Fibroblast of gingiva (primary cell): ENCODE measurements around the gene ZNF689.
"Not testable (repeated sequence)": the region's sequence is repeated elsewhere in the genome, so short reads cannot be mapped to it uniquely, and the experiment has no call there.

Experiments
- DNase-seq: peaks from one replicate; pipeline ENCODE4 v3.0.0-alpha.2; 2011; ENCODE audit warnings: low read depth

Gene ZNF689

DNA sequence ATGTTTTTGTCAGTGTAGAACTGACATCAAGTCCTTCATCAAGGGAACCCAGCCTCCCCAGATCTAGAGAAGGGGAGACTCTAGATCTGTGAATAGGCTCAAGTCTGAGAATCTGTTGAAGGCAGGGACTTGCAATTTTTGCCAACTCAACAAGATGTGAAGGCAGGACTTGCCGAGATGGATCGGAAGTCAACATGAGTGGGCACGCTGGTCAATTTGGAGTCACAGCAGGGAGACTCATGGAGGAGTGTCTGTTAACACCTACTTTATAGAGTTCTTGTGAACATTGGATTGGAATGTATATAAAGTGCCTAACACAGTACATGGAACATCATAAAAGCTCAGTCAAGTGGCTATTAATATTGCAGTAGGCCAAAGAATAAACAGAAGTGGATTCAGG, 10.0 kb downstream of the ZNF689 start:
- DNase-seq = no peak

GRCh38 chr16:30592871-30593270, 17.3 kb downstream of the ZNF689 start:
- DNase-seq = no peak

DNA sequence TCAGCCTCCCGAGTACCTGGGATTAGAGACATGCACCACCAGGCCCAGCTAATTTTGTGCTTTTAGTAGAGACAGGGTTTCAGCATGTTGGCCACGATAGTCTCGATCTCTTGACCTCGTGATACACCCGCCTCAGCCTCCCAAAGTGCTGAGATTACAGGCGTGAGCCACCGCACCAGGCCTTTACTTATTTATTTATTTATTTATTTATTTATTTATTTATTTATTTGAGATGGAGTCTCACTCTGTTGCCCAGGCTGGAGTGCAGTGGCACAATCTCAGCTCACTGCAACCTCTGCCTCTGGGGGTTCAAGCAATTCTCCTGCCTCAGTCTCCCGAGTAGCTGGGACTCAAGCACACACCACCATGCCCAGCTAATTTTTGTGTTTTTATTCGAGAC, 19.3 kb downstream of the ZNF689 start:
- not testable (repeated sequence) for DNase-seq

GRCh38 chr16:30589582-30589981, 20.6 kb downstream of the ZNF689 start:
- DNase-seq = not testable (repeated sequence)

DNA sequence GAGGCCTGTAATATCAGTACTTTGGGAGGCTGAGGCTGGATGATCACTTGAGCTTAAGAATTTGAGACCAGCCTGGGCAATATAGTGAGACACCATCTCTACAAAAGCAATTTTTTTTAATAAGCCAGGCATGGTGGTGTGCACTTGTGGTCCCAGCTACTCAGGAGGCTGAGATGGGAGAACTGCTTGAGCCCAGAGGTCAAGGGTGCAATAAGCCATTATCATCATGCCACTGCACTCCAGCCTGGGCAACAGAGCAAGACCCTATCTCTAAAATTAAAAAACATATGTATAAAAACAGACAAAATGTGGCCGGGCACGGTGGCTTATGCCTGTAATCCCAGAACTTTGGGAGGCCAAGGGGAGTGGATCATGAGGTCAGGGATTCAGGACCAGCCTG, 21.5 kb downstream of the ZNF689 start:
- DNase-seq = no peak

DNA sequence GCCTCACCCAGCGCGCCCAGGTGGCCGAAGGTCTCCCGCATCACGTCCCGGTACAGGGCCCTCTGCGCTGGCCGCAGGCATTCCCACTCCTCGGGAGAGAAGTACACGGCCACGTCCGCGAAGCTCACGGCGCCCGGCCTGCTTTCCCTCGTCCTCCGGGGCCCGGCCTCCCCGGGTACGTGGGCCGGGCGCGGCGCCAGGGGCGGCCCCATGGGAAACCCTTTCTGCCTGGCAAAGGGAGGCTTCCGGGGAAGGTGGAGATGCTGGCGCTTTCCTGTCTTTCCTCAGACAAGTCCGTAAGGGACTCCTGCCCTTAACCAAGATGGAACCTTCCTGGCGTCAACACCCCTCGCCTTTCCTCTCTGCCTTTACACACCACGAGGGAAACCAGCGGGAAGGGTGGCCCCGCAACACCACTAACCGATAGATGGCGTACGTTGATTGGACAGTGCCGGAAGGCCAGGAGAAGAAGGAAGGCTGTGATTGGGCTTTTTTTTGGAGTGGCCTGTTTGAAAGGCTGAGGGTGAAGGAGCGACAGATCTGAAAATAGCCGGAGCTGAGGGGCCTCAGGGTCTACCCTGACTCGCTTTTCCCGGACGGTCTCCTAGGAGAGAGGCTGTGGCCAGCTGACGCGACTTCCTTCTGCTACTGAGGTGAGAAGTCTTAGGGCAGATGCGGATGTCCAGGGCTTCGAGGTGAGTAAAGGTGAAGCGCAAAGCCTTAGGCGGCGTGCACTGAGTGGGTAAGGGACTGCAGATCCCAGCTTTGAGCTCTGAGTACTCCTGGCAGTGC, 24.6 kb downstream of the ZNF689 start, which contains the start of gene ZNF785:
Gene ZNF785, minus strand, starts transcription at position 298 of the 792 bp plus-strand sequence. Its CDS starts 86 bp downstream, at position 212.
- peak; percentile 99 for DNase-seq

- DNase-seq = no peak
Measured at GRCh38 chr16:30585022-30585399, 25.2 kb downstream of the ZNF689 start.

DNA sequence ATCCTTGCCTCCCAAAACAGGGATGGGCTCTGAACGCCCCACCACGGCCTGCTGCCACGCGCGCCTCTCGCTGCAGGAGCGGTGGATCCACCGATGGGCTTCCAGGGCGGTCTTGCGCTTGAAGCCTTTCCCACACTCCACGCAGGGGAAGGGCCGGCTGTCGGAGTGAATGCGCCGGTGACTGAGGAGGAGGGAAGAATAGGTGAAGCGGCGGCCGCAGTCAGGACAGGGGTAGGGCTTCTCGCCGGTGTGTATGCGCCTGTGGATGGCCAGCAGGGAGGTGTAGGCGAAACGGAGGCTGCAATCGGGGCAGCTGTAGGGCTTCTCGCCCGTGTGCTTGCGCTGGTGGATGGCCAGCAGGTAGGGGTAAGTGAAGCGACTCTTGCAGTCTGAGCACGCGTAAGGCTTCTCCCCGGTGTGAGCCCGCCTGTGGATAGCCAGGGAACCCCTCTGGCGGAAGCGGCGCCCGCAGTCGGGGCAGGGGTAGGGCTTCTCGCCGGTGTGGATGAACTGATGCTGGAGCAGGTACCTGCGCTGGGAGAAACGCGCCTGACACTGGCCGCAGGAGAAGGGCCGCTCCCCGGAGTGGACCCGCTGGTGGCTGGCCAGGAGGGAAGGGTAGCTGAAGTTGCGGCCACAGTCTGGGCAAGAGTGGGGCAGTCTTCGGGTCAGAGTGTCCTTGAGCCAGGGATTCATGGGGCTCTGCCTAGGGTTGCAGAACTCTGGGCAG, 27.4 kb downstream of the ZNF689 start:
- DNase-seq = no peak

- no peak for DNase-seq
Measured at GRCh38 chr16:30581457-30581856, 28.7 kb downstream of the ZNF689 start.

- DNase-seq = no peak
Measured at GRCh38 chr16:30574678-30575077, 35.5 kb downstream of the ZNF689 start.

GRCh38 chr16:30571445-30572322, 38.5 kb downstream of the ZNF689 start, which contains the start of gene ZNF688:
Gene ZNF688, minus strand, starts transcription at chr16:30571714. Its CDS starts 85 bp downstream, at chr16:30571629.
- peak; percentile 98 for DNase-seq

DNA sequence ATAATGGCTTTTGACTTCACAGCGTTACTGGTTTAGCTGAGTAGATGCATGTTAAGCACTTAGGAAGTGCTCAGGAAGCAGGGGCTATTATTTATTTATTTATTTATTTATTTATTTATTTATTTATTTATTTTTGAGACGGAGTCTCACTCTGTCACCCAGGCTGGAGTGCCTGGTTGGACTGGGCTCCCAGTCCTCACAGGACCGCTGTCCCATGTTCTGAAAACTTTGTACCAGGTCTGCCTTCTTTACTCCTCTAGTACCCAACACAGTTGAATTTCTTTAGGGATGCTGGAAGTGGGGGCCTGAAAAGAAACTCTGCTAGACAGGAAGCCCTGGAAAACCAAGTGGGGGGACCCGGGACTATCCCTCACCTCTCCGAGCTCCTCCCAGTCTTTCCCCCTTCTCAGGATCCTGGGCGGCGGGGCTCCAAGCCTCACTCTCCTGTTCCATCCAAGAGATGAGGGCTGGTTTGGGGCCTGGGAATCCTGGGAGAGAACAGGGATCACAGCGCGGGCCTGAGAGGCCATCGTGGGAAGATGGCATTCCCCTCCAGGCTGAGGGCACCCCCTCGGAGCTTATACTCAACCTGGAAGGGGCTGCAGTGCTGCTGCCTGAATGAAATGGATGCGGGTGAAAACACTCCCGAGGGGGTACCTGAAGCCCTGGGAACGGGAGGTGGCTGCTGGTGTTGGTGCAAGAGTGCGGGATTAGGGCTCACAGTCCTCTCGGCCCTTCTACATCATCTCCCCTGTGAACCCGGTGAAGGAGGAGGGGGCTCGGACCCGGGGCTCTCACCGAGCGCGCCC, 39.3 kb downstream of the ZNF689 start:
- DNase-seq = peak; percentile 6

DNA sequence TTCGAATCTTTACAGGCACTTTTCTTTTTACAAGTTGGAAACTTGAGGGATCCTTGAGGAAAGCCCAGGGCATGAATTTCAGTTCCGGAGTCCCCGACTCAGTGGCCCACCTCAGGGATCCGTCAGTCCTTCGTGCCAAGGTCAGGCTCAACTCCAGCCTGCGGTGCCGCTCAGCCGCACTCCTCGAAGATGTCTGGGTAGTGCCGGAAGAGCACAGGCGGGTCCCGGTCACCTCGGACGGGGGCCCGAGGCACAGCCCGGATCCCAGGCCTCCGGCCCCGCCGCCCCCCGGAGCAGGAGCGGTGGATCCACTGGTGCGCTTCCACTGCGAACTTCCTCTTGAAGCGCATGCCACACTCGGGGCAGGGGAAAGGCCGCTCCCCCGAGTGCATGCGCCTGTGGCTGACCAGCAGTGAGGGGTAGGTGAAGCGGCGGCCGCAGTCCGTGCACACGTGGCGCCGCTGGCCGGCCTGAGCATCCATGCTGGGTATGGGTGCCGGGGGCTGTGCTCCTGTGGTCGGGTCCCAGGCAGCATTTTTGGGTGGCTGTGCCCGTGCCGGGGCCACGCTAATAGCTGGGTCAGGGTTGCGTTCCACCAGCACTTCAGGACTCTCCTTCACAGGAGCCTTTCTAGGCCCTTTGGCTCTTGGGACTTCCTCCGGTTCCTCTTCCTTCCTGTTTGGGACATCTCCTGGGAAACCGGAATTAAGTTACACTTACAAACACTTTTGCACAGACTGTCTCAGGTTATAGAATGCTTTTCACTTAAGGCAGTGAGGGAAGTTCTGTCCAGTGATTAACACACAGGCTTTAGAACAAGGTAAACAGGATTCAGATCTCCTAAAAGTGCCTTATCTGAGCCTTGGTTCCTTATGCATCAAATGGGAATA, 40.2 kb downstream of the ZNF689 start:
- no peak for DNase-seq

DNA sequence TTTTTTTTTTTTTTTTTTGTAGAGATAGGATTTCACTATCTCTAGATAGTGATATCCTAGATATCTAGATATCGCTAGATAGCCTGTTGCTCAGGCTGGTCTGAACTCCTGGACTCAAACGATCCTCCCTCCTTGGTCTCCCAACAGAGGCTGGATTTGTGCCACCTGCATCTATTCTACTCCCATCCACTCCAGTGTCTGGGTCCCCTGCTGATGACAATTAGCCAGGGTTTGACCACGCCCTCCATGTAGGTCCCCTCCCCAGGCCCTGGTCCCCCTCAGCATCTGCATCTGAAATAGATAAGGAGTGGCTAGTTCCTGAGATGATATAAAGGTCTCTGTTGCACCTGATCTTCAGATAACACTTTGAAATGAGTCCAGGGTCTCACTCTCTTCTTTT, 40.9 kb downstream of the ZNF689 start:
- no peak for DNase-seq

- DNase-seq = peak; percentile 82
Measured at GRCh38 chr16:30567991-30568638, 42.1 kb downstream of the ZNF689 start.

DNA sequence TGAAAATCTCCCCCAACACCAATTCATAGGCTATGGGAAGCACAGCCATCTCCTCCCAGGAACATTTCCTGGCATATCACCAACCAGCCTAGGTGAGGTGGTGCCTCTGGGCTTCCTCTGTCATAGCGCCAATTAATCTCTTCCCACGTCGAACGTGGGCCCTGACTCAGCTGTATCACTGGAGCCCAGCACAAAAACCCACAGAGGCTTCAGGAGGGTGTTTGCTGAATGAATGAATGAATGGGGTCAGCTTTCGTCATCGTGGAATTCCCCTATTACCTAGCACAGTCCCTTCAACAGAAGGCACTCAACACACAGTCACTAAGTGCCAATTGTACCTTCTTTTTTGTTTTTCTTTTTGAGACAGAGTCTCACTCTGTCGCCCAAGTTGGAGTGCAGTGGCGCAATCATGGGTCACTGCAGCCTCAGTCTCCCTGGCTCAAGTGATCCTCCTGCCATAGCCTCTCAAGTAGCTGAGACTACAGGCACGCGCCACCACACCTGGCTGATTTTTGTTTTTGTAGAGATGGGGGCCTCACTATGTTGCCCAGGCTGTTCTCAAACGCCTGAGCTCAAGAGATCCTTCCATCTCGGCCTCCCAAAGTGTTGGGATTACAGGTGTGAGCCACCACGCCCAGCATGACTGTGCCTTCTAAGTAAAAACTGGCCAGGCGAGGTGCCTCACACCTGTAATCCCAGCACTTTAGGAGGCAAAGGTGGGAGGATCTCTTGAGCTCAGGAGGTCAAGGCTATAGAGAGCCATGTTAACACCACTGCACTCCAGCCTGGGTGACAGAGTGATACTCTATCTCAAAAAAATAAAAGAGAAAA, 42.8 kb downstream of the ZNF689 start:
- DNase-seq = no peak

- DNase-seq = no peak
Measured at GRCh38 chr16:30566531-30566930, 43.7 kb downstream of the ZNF689 start.

GRCh38 chr16:30565984-30566383, 44.2 kb downstream of the ZNF689 start:
- DNase-seq = no peak

DNA sequence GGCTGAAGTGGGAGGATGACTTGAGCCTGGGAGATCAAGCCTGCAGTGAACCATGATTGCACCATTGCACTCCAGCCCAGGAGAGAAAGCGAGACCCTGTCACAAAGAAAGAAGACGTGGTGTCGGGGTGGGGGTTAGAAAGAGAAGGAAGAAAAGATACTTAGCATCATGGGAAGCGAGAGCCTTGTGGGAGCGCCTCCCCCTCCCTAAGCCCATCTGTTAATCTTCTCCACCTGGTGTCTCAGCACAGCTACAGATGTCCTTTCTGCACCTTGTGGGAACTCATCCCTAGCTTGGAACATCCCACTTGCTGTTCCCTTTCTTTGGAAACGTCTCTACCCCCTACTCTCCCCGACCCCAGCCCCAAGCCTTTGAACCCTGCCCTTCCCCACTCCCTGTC, 44.7 kb downstream of the ZNF689 start:
- no peak for DNase-seq
